GM12873 (cell line): ENCODE results near the gene JTB.

ENCODE experiments used
- CTCF ChIP-seq: IDR thresholded peaks from 2 replicates; pipeline ENCODE4 v1.5.1; 2012; ENCODE audit warnings: low read depth, mild to moderate bottlenecking, moderate library complexity, low read length, control low read depth; ENCODE audit not compliant: insufficient read depth; ENCODE audit errors: missing control alignments

Gene JTB

GRCh38 chr1:153956997-153957715 is 20.3 kb downstream of the JTB start:
- no peak for TF ChIP-seq CTCF

GRCh38 chr1:153954826-153955225 is 22.6 kb downstream of the JTB start:
- no peak for TF ChIP-seq CTCF

- TF ChIP-seq CTCF, result no peak
Measured at GRCh38 chr1:153953859-153954365, 23.6 kb downstream of the JTB start.

GRCh38 chr1:153951801-153952200 is 25.7 kb downstream of the JTB start:
- no peak for TF ChIP-seq CTCF

- TF ChIP-seq CTCF, result no peak
Measured at GRCh38 chr1:153951183-153951582, 26.3 kb downstream of the JTB start.

GRCh38 chr1:153946622-153947241 is 30.7 kb downstream of the JTB start, which contains the start of gene DENND4B:
TSS of gene DENND4B (minus strand) at chr1:153946718. CDS start at chr1:153944374, 2,344 bp downstream.
- peak; percentile 85 for TF ChIP-seq CTCF

GRCh38 chr1:153945795-153946621 is 31.5 kb downstream of the JTB start:
- TF ChIP-seq CTCF, result no peak
